Measurements from ENCODE around the gene BRD9.

GRCh38 chr5:886716-887325 is 5.8 kb downstream of the BRD9 start:
- no peak for TF ChIP-seq POLR2A (IDR thresholded peaks at IDR 0.05)
- TF ChIP-seq CTCF (IDR thresholded peaks at IDR 0.05 in 8 of 11, conservative IDR thresholded peaks at IDR 0.05 in 3 of 11): no peak
- peak in 1 of 3 donors; percentile 36 for TF ChIP-seq POLR2AphosphoS5 (IDR thresholded peaks at IDR 0.05)
